Measurements from ENCODE around the gene PGAM4. TPM values are rescaled to one million over a fixed set of nuclear protein-coding genes. Genes with fewer than 3 reads are reported as not detected.

PGAM4 gene
- not detected in 2 replicates for total RNA-seq

DNA sequence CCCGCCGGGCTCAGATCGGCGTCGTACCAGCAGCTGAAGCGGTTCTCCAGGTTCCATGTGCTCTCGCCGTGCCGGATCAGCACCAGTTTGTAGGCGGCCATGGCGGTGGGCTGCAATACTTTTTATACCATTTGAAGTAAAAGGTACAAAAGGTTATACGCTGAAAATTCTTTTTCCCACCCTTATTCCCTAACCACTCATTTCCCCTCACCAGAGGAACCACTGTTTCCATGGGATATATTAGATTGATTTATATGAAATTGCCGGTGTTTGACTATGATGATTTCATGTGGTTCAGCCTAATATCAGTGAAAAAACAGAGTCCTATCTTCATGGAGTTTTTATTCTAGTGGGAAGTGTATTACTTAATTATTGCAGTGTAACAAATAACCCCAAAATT lies at the start of gene PGAM4:
TSS of gene PGAM4 (minus strand) at position 101 of the 400 bp plus-strand sequence. CDS start at position 101, 0 bp downstream.
- H3K36me3 ChIP-seq (ENCODE audit: insufficient read depth, low read length), result no peaks in the 10 kb centered on the region
- H3K27me3 ChIP-seq (ENCODE audit: insufficient read depth, low read length), result no peaks in the 10 kb centered on the region
- H3K27ac ChIP-seq (ENCODE audit: low read depth, low read length), result no peak within 1 kb of the TSS
- no peak within 1 kb of the TSS for H3K4me3 ChIP-seq (ENCODE audit: insufficient read depth, low read length)
- H3K4me2 ChIP-seq (ENCODE audit: insufficient read depth, low read length), result no peak within 1 kb of the TSS
- no peaks in the 10 kb centered on the region for H3K9me3 ChIP-seq (ENCODE audit: low read depth, low read length)
- H4K20me1 ChIP-seq (ENCODE audit: insufficient read depth, low read length), result no peaks in the 10 kb centered on the region
- DNase-seq (ENCODE audit: insufficient read length, low spot score, missing footprints), result no peak
- H3K4me1 ChIP-seq (ENCODE audit: insufficient read depth, low read length), result no peaks in the 10 kb centered on the region
- H2AFZ ChIP-seq (ENCODE audit: low read length), result no peak within 1 kb of the TSS
- H3K79me2 ChIP-seq (ENCODE audit: insufficient read depth, low read length), result no peaks in the 10 kb centered on the region
- TF ChIP-seq, protein P1, sequence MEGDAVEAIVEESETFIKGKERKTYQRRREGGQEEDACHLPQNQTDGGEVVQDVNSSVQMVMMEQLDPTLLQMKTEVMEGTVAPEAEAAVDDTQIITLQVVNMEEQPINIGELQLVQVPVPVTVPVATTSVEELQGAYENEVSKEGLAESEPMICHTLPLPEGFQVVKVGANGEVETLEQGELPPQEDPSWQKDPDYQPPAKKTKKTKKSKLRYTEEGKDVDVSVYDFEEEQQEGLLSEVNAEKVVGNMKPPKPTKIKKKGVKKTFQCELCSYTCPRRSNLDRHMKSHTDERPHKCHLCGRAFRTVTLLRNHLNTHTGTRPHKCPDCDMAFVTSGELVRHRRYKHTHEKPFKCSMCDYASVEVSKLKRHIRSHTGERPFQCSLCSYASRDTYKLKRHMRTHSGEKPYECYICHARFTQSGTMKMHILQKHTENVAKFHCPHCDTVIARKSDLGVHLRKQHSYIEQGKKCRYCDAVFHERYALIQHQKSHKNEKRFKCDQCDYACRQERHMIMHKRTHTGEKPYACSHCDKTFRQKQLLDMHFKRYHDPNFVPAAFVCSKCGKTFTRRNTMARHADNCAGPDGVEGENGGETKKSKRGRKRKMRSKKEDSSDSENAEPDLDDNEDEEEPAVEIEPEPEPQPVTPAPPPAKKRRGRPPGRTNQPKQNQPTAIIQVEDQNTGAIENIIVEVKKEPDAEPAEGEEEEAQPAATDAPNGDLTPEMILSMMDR (IDR thresholded peaks at IDR 0.05; ENCODE audit: extremely low read depth, low read depth, low read length), result no peak

DNA sequence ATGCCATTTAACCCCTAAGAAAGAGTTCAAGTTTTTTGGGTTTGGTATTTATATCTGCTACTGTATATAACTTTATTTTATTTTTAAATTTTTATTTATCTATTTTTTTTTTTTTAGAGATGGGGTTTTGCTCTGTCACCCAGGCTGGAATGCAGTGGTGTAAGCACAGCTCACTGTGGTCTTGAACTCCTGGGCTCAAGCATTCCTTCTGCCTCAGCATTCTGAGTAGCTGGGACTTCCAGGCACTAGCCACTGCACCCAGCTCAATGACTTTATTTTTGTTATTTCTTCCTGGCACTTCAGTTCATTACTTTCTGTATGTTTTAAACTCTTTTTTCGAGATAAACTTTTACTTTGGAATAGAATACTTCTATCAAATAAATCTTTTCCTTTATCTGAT lies 42.4 kb upstream of the PGAM4 start:
- Histone ChIP-seq H3K27me3 (ENCODE audit: insufficient read depth, low read length) (no peaks in the 10 kb centered on the region), H3K4me2 (ENCODE audit: insufficient read depth, low read length) (no peak overlapping the region), H3K4me3 (ENCODE audit: insufficient read depth, low read length) (no peak overlapping the region), H3K27ac (ENCODE audit: low read depth, low read length) (no peak overlapping the region), H3K36me3 (ENCODE audit: insufficient read depth, low read length) (no peaks in the 10 kb centered on the region), H4K20me1 (ENCODE audit: insufficient read depth, low read length) (no peaks in the 10 kb centered on the region), H3K79me2 (ENCODE audit: insufficient read depth, low read length) (no peaks in the 10 kb centered on the region), H3K4me1 (ENCODE audit: insufficient read depth, low read length) (no peaks in the 10 kb centered on the region), H2AFZ (ENCODE audit: low read length) (no peak overlapping the region), H3K9me3 (ENCODE audit: low read depth, low read length) (no peaks in the 10 kb centered on the region)
- DNase-seq (ENCODE audit: insufficient read length, low spot score, missing footprints), result no peak
- TF ChIP-seq, protein P1 (IDR thresholded peaks at IDR 0.05; ENCODE audit: extremely low read depth, low read depth, low read length), result no peak

DNA sequence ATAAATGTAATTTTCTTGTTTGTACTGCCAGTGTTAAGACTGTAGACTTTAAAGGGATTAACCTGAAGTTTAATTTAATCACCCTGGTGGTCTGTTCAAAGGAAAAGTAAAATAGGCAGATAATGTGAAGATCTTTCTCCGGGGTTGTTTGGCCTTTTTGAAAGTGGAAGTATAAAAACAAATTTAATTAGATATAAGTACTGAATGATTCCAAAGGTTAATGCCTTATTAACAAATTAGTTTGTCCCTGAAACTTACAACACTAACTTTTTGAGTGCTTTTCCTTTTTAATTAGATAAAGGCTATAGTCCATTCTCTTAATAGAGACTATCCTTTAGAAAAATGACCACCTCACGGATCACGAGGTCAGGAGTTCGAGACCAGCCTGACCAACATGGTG lies 10.4 kb upstream of the PGAM4 start:
- no peak for DNase-seq (ENCODE audit: insufficient read length, low spot score, missing footprints)
- H3K4me2 ChIP-seq (ENCODE audit: insufficient read depth, low read length), result no peak overlapping the region
- no peaks in the 10 kb centered on the region for H3K27me3 ChIP-seq (ENCODE audit: insufficient read depth, low read length)
- no peaks in the 10 kb centered on the region for H3K9me3 ChIP-seq (ENCODE audit: low read depth, low read length)
- no peaks in the 10 kb centered on the region for H3K36me3 ChIP-seq (ENCODE audit: insufficient read depth, low read length)
- H3K27ac ChIP-seq (ENCODE audit: low read depth, low read length), result no peak overlapping the region
- H3K4me1 ChIP-seq (ENCODE audit: insufficient read depth, low read length), result no peaks in the 10 kb centered on the region
- TF ChIP-seq, protein P1 (IDR thresholded peaks at IDR 0.05; ENCODE audit: extremely low read depth, low read depth, low read length), result no peak
- no peak overlapping the region for H3K4me3 ChIP-seq (ENCODE audit: insufficient read depth, low read length)
- no peaks in the 10 kb centered on the region for H3K79me2 ChIP-seq (ENCODE audit: insufficient read depth, low read length)
- H2AFZ ChIP-seq (ENCODE audit: low read length), result no peak overlapping the region
- H4K20me1 ChIP-seq (ENCODE audit: insufficient read depth, low read length), result no peaks in the 10 kb centered on the region

DNA sequence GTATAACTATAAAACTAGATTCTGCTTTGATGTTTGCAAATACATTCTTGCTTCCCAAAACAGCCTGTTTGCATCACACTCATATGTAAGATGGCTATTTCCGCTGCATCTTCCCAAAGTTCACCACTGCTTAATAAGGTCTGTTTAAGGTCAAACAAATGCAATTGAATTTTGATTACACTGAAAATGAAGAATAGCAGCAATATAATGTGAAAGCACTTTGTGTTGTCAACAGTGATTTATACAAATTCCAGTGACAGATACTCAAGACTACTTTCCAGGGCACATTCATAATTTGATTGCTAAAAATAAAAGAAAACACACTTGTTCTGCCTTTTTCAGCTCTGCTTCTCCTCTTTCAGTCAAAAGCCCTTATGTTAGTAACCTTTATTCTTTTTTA lies 8.1 kb upstream of the PGAM4 start:
- no peaks in the 10 kb centered on the region for H3K27me3 ChIP-seq (ENCODE audit: insufficient read depth, low read length)
- H3K79me2 ChIP-seq (ENCODE audit: insufficient read depth, low read length), result no peaks in the 10 kb centered on the region
- no peak overlapping the region for H3K27ac ChIP-seq (ENCODE audit: low read depth, low read length)
- no peak overlapping the region for H2AFZ ChIP-seq (ENCODE audit: low read length)
- H3K9me3 ChIP-seq (ENCODE audit: low read depth, low read length), result no peaks in the 10 kb centered on the region
- no peak for DNase-seq (ENCODE audit: insufficient read length, low spot score, missing footprints)
- H4K20me1 ChIP-seq (ENCODE audit: insufficient read depth, low read length), result no peaks in the 10 kb centered on the region
- no peaks in the 10 kb centered on the region for H3K36me3 ChIP-seq (ENCODE audit: insufficient read depth, low read length)
- TF ChIP-seq, protein P1 (IDR thresholded peaks at IDR 0.05; ENCODE audit: extremely low read depth, low read depth, low read length), result no peak
- no peaks in the 10 kb centered on the region for H3K4me1 ChIP-seq (ENCODE audit: insufficient read depth, low read length)
- no peak overlapping the region for H3K4me2 ChIP-seq (ENCODE audit: insufficient read depth, low read length)
- H3K4me3 ChIP-seq (ENCODE audit: insufficient read depth, low read length), result no peak overlapping the region
